K562 (cell line): ENCODE measurements around the gene ENTREP3.
A peak's percentile ranks its signal among the peaks of the same experiment; 100 is the strongest.

Source experiments
- KLF10 ChIP-seq: fragments of 250-450 bp; sonication (Bioruptor Pico); IDR thresholded peaks from 2 replicates; pipeline ENCODE4 v1.6.1; 2021; ENCODE audit warnings: matching md5 sums
- MCM5 ChIP-seq: fragments of 450-650 bp; IDR thresholded peaks from 2 replicates; pipeline ENCODE4 v1.6.1; 2016; ENCODE audit warnings: low read depth
- SMAD4 ChIP-seq: fragments of 250-450 bp; sonication (Bioruptor Pico); conservative IDR thresholded peaks from 2 replicates; pipeline ENCODE4 v1.8.0; 2021; ENCODE audit warnings: inconsistent platforms, mild to moderate bottlenecking, moderate library complexity
- XRCC3 ChIP-seq: fragments of 450-650 bp; IDR thresholded peaks from 2 replicates; pipeline ENCODE4 v1.6.1; 2017; ENCODE audit warnings: mild to moderate bottlenecking, moderate library complexity
- YY1 ChIP-seq, 3 experiments: IDR thresholded peaks; 2 replicates each; pipeline ENCODE4 v1.6.1; 2011; ENCODE audit warnings: low read length in 2 of 3, mild to moderate bottlenecking in 2 of 3, moderate library complexity in 2 of 3, borderline replicate concordance in 1 of 3, control low read depth in 1 of 3, low read depth in 1 of 3; ENCODE audit not compliant: insufficient read depth in 3 of 3, insufficient replicate concordance in 2 of 3, control insufficient read depth in 1 of 3, insufficient read length in 1 of 3; ENCODE audit errors: extremely low read depth in 1 of 3
- ZFP36 ChIP-seq: fragments of 150-350 bp; IDR thresholded peaks from 2 replicates; pipeline ENCODE4 v1.6.1; 2018; ENCODE audit warnings: low read length, low read depth; ENCODE audit not compliant: partially characterized antibody
- ZNF23 ChIP-seq: fragments of 250-450 bp; sonication (Bioruptor Pico); IDR thresholded peaks from 2 replicates; pipeline ENCODE4 v1.4.0; 2020; ENCODE audit warnings: mild to moderate bottlenecking
- ZSCAN29 ChIP-seq: fragments of 450-650 bp; IDR thresholded peaks from 2 replicates; pipeline ENCODE4 v1.6.1; 2017
- TF ChIP-seq, protein P1 (sequence below): fragments of 450-650 bp; formaldehyde crosslinking; conservative IDR thresholded peaks from 2 replicates; pipeline ENCODE4 v1.4.0; 2022; ENCODE audit warnings: mild to moderate bottlenecking, missing genetic modification characterization
- TF ChIP-seq, protein P2 (sequence below): fragments of 250-450 bp; sonication (Bioruptor Pico); IDR thresholded peaks from 2 replicates; pipeline ENCODE4 v1.5.0; 2021; ENCODE audit warnings: mild to moderate bottlenecking, borderline replicate concordance
- TF ChIP-seq, protein P3 (sequence below): fragments of 450-650 bp; formaldehyde crosslinking; IDR thresholded peaks from 2 replicates; pipeline ENCODE4 v1.4.0; 2020; ENCODE audit warnings: mild to moderate bottlenecking, moderate library complexity
- TF ChIP-seq, protein P4 (sequence below): fragments of 250-450 bp; sonication (Bioruptor Pico); IDR thresholded peaks from 2 replicates; pipeline ENCODE4 v1.4.0; 2020; ENCODE audit warnings: mild to moderate bottlenecking, moderate library complexity, borderline replicate concordance
- TF ChIP-seq, protein P5 (sequence below), 3 experiments: IDR thresholded peaks in 2 of 3; conservative IDR thresholded peaks in 1 of 3; 2 replicates each; pipeline ENCODE4 v1.5.1; 2011 to 2012; ENCODE audit warnings: low read length in 3 of 3, mild to moderate bottlenecking in 3 of 3, control low read depth in 2 of 3, improper control_type of control experiment in 1 of 3, inconsistent platforms in 1 of 3, low read depth in 1 of 3, mixed read lengths in 1 of 3, moderate library complexity in 1 of 3; ENCODE audit not compliant: insufficient read depth in 2 of 3

DNA sequence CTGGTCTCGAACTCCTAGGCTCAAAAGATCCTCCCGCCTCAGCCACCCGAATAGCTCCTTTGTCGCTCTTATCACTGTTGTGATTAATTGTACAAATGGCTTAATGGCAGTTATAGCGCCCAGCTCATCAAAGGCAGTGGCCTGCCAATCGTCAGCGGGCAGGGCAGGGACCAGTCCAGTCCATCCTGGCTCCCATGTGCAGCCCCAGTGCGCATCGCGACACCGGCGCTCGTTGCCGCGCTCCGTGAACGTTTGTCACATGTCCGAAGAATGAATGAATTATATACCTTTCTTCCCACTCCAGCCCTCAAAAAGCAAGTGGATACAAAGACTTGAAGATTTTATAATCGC is 28.4 kb downstream of the ENTREP3 start:
- TF ChIP-seq, protein P1, sequence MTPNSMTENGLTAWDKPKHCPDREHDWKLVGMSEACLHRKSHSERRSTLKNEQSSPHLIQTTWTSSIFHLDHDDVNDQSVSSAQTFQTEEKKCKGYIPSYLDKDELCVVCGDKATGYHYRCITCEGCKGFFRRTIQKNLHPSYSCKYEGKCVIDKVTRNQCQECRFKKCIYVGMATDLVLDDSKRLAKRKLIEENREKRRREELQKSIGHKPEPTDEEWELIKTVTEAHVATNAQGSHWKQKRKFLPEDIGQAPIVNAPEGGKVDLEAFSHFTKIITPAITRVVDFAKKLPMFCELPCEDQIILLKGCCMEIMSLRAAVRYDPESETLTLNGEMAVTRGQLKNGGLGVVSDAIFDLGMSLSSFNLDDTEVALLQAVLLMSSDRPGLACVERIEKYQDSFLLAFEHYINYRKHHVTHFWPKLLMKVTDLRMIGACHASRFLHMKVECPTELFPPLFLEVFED (CRISPR knock-in tag), result no peak
- TF ChIP-seq ZSCAN29, result peak; percentile 45; the same call in 1 of the 2 replicates
- TF ChIP-seq XRCC3, result no peak
- no peak for TF ChIP-seq KLF10 (CRISPR knock-in tag)
- no peak for TF ChIP-seq MCM5
- no peak for TF ChIP-seq ZFP36
- no peak for TF ChIP-seq ZNF23 (CRISPR knock-in tag)
- TF ChIP-seq, protein P2, sequence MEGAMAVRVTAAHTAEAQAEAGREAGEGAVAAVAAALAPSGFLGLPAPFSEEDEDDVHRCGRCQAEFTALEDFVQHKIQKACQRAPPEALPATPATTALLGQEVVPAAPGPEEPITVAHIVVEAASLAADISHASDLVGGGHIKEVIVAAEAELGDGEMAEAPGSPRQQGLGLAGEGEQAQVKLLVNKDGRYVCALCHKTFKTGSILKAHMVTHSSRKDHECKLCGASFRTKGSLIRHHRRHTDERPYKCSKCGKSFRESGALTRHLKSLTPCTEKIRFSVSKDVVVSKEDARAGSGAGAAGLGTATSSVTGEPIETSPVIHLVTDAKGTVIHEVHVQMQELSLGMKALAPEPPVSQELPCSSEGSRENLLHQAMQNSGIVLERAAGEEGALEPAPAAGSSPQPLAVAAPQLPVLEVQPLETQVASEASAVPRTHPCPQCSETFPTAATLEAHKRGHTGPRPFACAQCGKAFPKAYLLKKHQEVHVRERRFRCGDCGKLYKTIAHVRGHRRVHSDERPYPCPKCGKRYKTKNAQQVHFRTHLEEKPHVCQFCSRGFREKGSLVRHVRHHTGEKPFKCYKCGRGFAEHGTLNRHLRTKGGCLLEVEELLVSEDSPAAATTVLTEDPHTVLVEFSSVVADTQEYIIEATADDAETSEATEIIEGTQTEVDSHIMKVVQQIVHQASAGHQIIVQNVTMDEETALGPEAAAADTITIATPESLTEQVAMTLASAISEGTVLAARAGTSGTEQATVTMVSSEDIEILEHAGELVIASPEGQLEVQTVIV (CRISPR knock-in tag), result no peak
- TF ChIP-seq, protein P3, sequence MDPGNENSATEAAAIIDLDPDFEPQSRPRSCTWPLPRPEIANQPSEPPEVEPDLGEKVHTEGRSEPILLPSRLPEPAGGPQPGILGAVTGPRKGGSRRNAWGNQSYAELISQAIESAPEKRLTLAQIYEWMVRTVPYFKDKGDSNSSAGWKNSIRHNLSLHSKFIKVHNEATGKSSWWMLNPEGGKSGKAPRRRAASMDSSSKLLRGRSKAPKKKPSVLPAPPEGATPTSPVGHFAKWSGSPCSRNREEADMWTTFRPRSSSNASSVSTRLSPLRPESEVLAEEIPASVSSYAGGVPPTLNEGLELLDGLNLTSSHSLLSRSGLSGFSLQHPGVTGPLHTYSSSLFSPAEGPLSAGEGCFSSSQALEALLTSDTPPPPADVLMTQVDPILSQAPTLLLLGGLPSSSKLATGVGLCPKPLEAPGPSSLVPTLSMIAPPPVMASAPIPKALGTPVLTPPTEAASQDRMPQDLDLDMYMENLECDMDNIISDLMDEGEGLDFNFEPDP (CRISPR knock-in tag), result no peak
- TF ChIP-seq, protein P4, sequence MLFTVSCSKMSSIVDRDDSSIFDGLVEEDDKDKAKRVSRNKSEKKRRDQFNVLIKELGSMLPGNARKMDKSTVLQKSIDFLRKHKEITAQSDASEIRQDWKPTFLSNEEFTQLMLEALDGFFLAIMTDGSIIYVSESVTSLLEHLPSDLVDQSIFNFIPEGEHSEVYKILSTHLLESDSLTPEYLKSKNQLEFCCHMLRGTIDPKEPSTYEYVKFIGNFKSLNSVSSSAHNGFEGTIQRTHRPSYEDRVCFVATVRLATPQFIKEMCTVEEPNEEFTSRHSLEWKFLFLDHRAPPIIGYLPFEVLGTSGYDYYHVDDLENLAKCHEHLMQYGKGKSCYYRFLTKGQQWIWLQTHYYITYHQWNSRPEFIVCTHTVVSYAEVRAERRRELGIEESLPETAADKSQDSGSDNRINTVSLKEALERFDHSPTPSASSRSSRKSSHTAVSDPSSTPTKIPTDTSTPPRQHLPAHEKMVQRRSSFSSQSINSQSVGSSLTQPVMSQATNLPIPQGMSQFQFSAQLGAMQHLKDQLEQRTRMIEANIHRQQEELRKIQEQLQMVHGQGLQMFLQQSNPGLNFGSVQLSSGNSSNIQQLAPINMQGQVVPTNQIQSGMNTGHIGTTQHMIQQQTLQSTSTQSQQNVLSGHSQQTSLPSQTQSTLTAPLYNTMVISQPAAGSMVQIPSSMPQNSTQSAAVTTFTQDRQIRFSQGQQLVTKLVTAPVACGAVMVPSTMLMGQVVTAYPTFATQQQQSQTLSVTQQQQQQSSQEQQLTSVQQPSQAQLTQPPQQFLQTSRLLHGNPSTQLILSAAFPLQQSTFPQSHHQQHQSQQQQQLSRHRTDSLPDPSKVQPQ (CRISPR knock-in tag), result no peak
- TF ChIP-seq YY1 (IDR thresholded peaks at IDR 0.05; ENCODE audit: borderline replicate concordance in 1 of 3, control insufficient read depth in 1 of 3, extremely low read depth in 1 of 3, insufficient read depth in 3 of 3, insufficient read length in 1 of 3, insufficient replicate concordance in 2 of 3, low read depth in 1 of 3, low read length in 2 of 3), result no peak
- TF ChIP-seq SMAD4 (CRISPR knock-in tag), result no peak
- TF ChIP-seq, protein P5, sequence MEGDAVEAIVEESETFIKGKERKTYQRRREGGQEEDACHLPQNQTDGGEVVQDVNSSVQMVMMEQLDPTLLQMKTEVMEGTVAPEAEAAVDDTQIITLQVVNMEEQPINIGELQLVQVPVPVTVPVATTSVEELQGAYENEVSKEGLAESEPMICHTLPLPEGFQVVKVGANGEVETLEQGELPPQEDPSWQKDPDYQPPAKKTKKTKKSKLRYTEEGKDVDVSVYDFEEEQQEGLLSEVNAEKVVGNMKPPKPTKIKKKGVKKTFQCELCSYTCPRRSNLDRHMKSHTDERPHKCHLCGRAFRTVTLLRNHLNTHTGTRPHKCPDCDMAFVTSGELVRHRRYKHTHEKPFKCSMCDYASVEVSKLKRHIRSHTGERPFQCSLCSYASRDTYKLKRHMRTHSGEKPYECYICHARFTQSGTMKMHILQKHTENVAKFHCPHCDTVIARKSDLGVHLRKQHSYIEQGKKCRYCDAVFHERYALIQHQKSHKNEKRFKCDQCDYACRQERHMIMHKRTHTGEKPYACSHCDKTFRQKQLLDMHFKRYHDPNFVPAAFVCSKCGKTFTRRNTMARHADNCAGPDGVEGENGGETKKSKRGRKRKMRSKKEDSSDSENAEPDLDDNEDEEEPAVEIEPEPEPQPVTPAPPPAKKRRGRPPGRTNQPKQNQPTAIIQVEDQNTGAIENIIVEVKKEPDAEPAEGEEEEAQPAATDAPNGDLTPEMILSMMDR (IDR thresholded peaks at IDR 0.05 in 2 of 3, conservative IDR thresholded peaks at IDR 0.05 in 1 of 3; ENCODE audit: insufficient read depth in 2 of 3, low read depth in 1 of 3, low read length in 3 of 3), result peak in 1 of 3 experiments; percentile 37; a peak in 1 of 6 replicates
